ENCODE data around the gene FAM83G.
"Not testable (repeated sequence)": the region's sequence is repeated elsewhere in the genome, so short reads cannot be mapped to it uniquely, and the experiment has no call there.

DNA sequence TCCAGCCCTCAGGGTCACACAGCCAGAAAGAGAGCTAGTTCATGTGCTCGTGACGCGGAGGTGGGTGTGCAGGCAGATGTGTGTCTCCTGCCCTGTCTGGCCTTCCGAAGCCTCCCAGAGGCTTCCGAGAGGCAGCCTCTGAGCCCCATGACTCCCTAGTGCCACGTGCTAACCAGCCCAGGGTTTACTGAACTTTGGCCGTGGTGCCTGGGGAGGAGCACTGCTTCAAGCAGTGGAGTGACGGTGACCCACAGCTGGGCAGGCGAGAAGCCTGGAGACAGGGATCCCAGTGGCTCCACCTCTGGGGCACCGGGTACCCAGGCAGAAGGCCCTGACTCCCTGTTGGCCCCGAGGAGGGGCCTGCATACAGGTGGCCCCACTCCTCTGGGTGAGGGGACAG is 24.1 kb upstream of the FAM83G start:
- not testable (repeated sequence) for TF ChIP-seq CTCF, POLR2A (IDR thresholded peaks at IDR 0.05)

Measured in testis (tissue), 2 donors.